IMR-90 (cell line): ENCODE measurements around the gene PPP2R1B. TPM values are rescaled to one million over a fixed set of nuclear protein-coding genes. Genes with fewer than 3 reads are reported as not detected.

Experiments used
- ATAC-seq: fragments of 200-7000 bp; cut with Tn5 transposase; 2 replicates; pipeline ENCODE4 v1.9.1; 2020; ENCODE audit warnings: low read depth, mild to moderate bottlenecking, moderate library complexity
- BruUV-seq: library from RNA; stranded (reverse); fragments of 400-500 nt; replicated peaks from 2 replicates; lab custom pipeline; 2021; lab: Mats Ljungman, UMichigan
- CTCF ChIA-PET: fragments of 300-600 bp; formaldehyde crosslinking; extraction: SDS; loops from one replicate; lab custom pipeline; 2021; ENCODE audit warnings: antibody characterized with exemption; lab: Yijun Ruan, JAX
- POLR2A ChIA-PET: fragments of 300-600 bp; sonication (Branson Sonifier 250); formaldehyde crosslinking; loops from one replicate; lab custom pipeline; 2022; ENCODE audit warnings: antibody characterized with exemption; ENCODE audit not compliant: unreplicated experiment; lab: Charles Lee
- DNase-seq: peaks from one replicate; pipeline ENCODE4 v3.0.0; 2013
- H2AFZ ChIP-seq: replicated peaks from 2 replicates; pipeline ENCODE3; 2013; ENCODE audit warnings: low read length, mild to moderate bottlenecking; ENCODE audit not compliant: poor library complexity
- H2AK5ac ChIP-seq: 2 replicates; pipeline ENCODE4 v1.6.1; 2013; ENCODE audit warnings: low read depth, low read length, inconsistent platforms
- H2AK9ac ChIP-seq: replicated peaks from 2 replicates; pipeline ENCODE3; 2013; ENCODE audit warnings: mild to moderate bottlenecking, low read depth, low read length, moderate library complexity; ENCODE audit not compliant: poor library complexity
- H2BK120ac ChIP-seq: 2 replicates; pipeline ENCODE4 v1.6.1; 2013; ENCODE audit warnings: low read depth, low read length, inconsistent platforms
- H2BK15ac ChIP-seq: 3 replicates; pipeline ENCODE4 v1.6.1; 2013; ENCODE audit warnings: low read depth, low read length, inconsistent platforms
- H2BK20ac ChIP-seq: 2 replicates; pipeline ENCODE4 v1.6.1; 2013; ENCODE audit warnings: low read depth, mild to moderate bottlenecking, inconsistent platforms, low read length, moderate library complexity
- H2BK5ac ChIP-seq: 2 replicates; pipeline ENCODE4 v1.6.1; 2013; ENCODE audit warnings: mild to moderate bottlenecking, low read depth, low read length, inconsistent platforms; ENCODE audit not compliant: poor library complexity, severe bottlenecking
- H3K14ac ChIP-seq: replicated peaks from 2 replicates; pipeline ENCODE4 v1.6.1; 2013; ENCODE audit warnings: low read depth, low read length, inconsistent platforms
- H3K18ac ChIP-seq: 2 replicates; pipeline ENCODE4 v1.6.1; 2013; ENCODE audit warnings: low read depth, low read length, control low read depth
- H3K23ac ChIP-seq: 2 replicates; pipeline ENCODE4 v1.6.1; 2013; ENCODE audit warnings: low read depth, low read length, inconsistent platforms
- H3K27ac ChIP-seq: 2 replicates; pipeline ENCODE4 v1.5.1; 2013; ENCODE audit warnings: mild to moderate bottlenecking, control low read depth, low read length; ENCODE audit not compliant: insufficient read depth
- H3K27me3 ChIP-seq: 2 replicates; pipeline ENCODE4 v1.6.1; 2013; ENCODE audit warnings: low read length; ENCODE audit not compliant: control insufficient read depth, insufficient read depth
- H3K36me3 ChIP-seq: 2 replicates; pipeline ENCODE4 v1.6.1; 2013; ENCODE audit warnings: low read length, mixed read lengths; ENCODE audit not compliant: control insufficient read depth, insufficient read depth
- H3K4ac ChIP-seq: 2 replicates; pipeline ENCODE4 v1.6.1; 2013; ENCODE audit warnings: low read depth, low read length, inconsistent platforms
- H3K4me1 ChIP-seq: 2 replicates; pipeline ENCODE4 v1.6.1; 2013; ENCODE audit warnings: low read length, mixed read lengths; ENCODE audit not compliant: control insufficient read depth, insufficient read depth
- H3K4me2 ChIP-seq: 2 replicates; pipeline ENCODE4 v1.6.1; 2013; ENCODE audit warnings: low read depth, mild to moderate bottlenecking, control low read depth, low read length, moderate library complexity
- H3K4me3 ChIP-seq: 2 replicates; pipeline ENCODE4 v1.5.1; 2013; ENCODE audit warnings: low read depth, mild to moderate bottlenecking, control low read depth, low read length, moderate library complexity; ENCODE audit not compliant: insufficient read depth
- H3K56ac ChIP-seq: 2 replicates; pipeline ENCODE4 v1.6.1; 2013; ENCODE audit warnings: low read length, inconsistent platforms; ENCODE audit not compliant: insufficient read depth; ENCODE audit errors: extremely low read depth
- H3K79me1 ChIP-seq, 2 experiments: 2 replicates each; pipeline ENCODE4 v1.6.1; 2013; ENCODE audit warnings: low read length in 2 of 2, inconsistent platforms in 1 of 2, low read depth in 1 of 2
- H3K9ac ChIP-seq: 2 replicates; pipeline ENCODE4 v1.6.1; 2013; ENCODE audit warnings: low read depth, low read length, control low read depth
- H3K9me1 ChIP-seq: 2 replicates; pipeline ENCODE4 v1.6.1; 2013; ENCODE audit warnings: low read length, inconsistent platforms; ENCODE audit not compliant: insufficient read depth
- H3K9me3 ChIP-seq: 2 replicates; pipeline ENCODE4 v1.6.1; 2013; ENCODE audit warnings: low read length; ENCODE audit not compliant: control insufficient read depth, insufficient read depth
- H4K20me1 ChIP-seq: 2 replicates; pipeline ENCODE4 v1.6.1; 2013; ENCODE audit warnings: low read length, inconsistent platforms; ENCODE audit not compliant: insufficient read depth
- H4K5ac ChIP-seq: 2 replicates; pipeline ENCODE4 v1.6.1; 2013; ENCODE audit warnings: mild to moderate bottlenecking, low read depth, low read length, control low read depth
- H4K8ac ChIP-seq, 2 experiments: 2 replicates each; pipeline ENCODE4 v1.6.1; 2013; ENCODE audit warnings: low read depth in 2 of 2, low read length in 2 of 2, control low read depth in 1 of 2, inconsistent platforms in 1 of 2
- H4K91ac ChIP-seq: 2 replicates; pipeline ENCODE4 v1.6.1; 2013; ENCODE audit warnings: low read depth, low read length, inconsistent platforms; ENCODE audit not compliant: insufficient read depth
- BHLHE40 ChIP-seq: fragments of 150-350 bp; IDR thresholded peaks from 2 replicates; pipeline ENCODE4 v1.6.1; 2016; ENCODE audit warnings: mild to moderate bottlenecking, low read depth, low read length
- CEBPB ChIP-seq: IDR thresholded peaks from 2 replicates; pipeline ENCODE4 v1.6.1; 2012; ENCODE audit warnings: low read depth, low read length, improper control_type of control experiment
- CHD1 ChIP-seq: IDR thresholded peaks from 2 replicates; pipeline ENCODE4 v1.6.1; 2012; ENCODE audit warnings: low read depth, low read length, improper control_type of control experiment
- FOS ChIP-seq: fragments of 150-350 bp; IDR thresholded peaks from 2 replicates; pipeline ENCODE4 v1.6.1; 2016; ENCODE audit warnings: low read depth, low read length
- MAFK ChIP-seq: IDR thresholded peaks from 2 replicates; pipeline ENCODE4 v1.6.1; 2012; ENCODE audit warnings: low read depth, low read length, improper control_type of control experiment
- MAZ ChIP-seq: IDR thresholded peaks from 2 replicates; pipeline ENCODE4 v1.6.1; 2012; ENCODE audit warnings: low read depth, mild to moderate bottlenecking, low read length, improper control_type of control experiment, moderate library complexity, borderline replicate concordance
- MXI1 ChIP-seq: IDR thresholded peaks from 2 replicates; pipeline ENCODE4 v1.6.1; 2012; ENCODE audit warnings: low read depth, mild to moderate bottlenecking, low read length, moderate library complexity, borderline replicate concordance
- NFE2L2 ChIP-seq: fragments of 150-350 bp; IDR thresholded peaks from 2 replicates; pipeline ENCODE4 v1.6.1; 2016; ENCODE audit warnings: low read depth, mild to moderate bottlenecking, low read length
- POLR2A ChIP-seq: IDR thresholded peaks from 2 replicates; pipeline ENCODE4 v1.6.1; 2012; ENCODE audit warnings: mild to moderate bottlenecking, low read depth, low read length
- RAD21 ChIP-seq: IDR thresholded peaks from 2 replicates; pipeline ENCODE4 v1.6.1; 2012; ENCODE audit warnings: low read length, improper control_type of control experiment
- RCOR1 ChIP-seq: IDR thresholded peaks from 2 replicates; pipeline ENCODE4 v1.6.1; 2012; ENCODE audit warnings: mild to moderate bottlenecking, low read length, improper control_type of control experiment; ENCODE audit not compliant: insufficient replicate concordance
- RFX5 ChIP-seq: IDR thresholded peaks from 2 replicates; pipeline ENCODE4 v1.8.0; 2012; ENCODE audit warnings: low read depth, mild to moderate bottlenecking, low read length, moderate library complexity
- SMC3 ChIP-seq: fragments of 150-350 bp; IDR thresholded peaks from 2 replicates; pipeline ENCODE4 v1.6.1; 2016; ENCODE audit warnings: low read depth, mild to moderate bottlenecking, antibody characterized with exemption, low read length, moderate library complexity
- WGBS, 2 experiments: methylation state at CpG; one replicate each; pipeline versions ENCODE4 v1.1.5 to v1.1.7; 2013; ENCODE audit warnings: missing lambda C conversion rate in 2 of 2; ENCODE audit not compliant: insufficient read length in 1 of 2; ENCODE audit errors: extremely low coverage in 2 of 2; 5-methylcytosine and 5-hydroxymethylcytosine counted together
- dilution Hi-C: fragments of 300-500 bp; cut with HindIII; formaldehyde crosslinking; loops from one replicate; pipeline ENCODE4 v1.14.3; 2018; ENCODE audit warnings: low sequenced_read_pairs; ENCODE audit not compliant: unreplicated experiment
- in situ Hi-C: fragments of 300-500 bp; cut with MboI; formaldehyde crosslinking; loops from 3 replicates; pipeline ENCODE4 v1.14.3; 2019; ENCODE audit warnings: low sequenced_read_pairs, inconsistent platforms, mixed read lengths
- intact Hi-C: fragments of 100-400 bp; cut with micrococcal nuclease; formaldehyde crosslinking; loops from 2 replicates; pipeline ENCODE4 v1.10.0; 2022
- polyA plus RNA-seq, 3 experiments: library from polyadenylated mRNA; depleted of rRNA; stranded (reverse); fragments of >200 nt; gene quantifications; 2 replicates each; pipeline ENCODE4 v1.2.3, GENCODE V29; 2012; ENCODE audit warnings: low replicate concordance in 1 of 3
- total RNA-seq: library from RNA; depleted of rRNA; stranded (reverse); fragments of >200 nt; gene quantifications from 2 replicates; pipeline ENCODE4 v1.2.3, GENCODE V29; 2012
- TF ChIP-seq, protein P1 (sequence below): fragments of 150-350 bp; IDR thresholded peaks from 2 replicates; pipeline ENCODE4 v1.6.1; 2017; ENCODE audit warnings: mild to moderate bottlenecking, antibody characterized with exemption, low read length, low read depth
- TF ChIP-seq, protein P2 (sequence below): conservative IDR thresholded peaks from 2 replicates; pipeline ENCODE4 v1.5.1; 2012; ENCODE audit warnings: mild to moderate bottlenecking, low read depth, low read length, improper control_type of control experiment
- TF ChIP-seq, protein P3 (sequence below): fragments of 150-350 bp; IDR thresholded peaks from 2 replicates; pipeline ENCODE4 v1.6.1; 2016; ENCODE audit warnings: low read depth, mild to moderate bottlenecking, low read length, moderate library complexity, borderline replicate concordance

Gene PPP2R1B
- total and polyA plus RNA-seq, 2 of the 4 experiments (the other 2 are of a cell fraction), result 23.0 to 62.9 TPM

DNA sequence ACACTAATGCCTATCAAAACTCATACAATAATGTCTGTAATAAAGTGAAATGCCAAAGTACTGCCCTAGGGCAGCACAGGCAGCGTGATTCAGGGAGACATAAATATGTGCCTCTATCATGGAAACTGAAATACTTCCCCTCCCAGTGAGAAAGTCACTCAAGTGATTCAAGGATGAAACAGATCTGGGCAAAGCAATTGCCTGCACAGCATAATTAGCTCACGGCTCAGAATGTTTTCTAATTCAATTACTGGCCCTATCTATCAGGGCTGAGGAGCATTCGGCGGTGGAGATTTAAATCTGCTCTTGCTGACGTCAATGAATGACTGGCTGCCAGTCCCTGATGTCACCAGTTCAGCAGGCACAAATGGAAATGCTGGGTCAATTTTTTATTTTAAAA, 27.7 kb upstream of the PPP2R1B start:
- H3K9ac ChIP-seq, result no peak overlapping the region
- H4K20me1 ChIP-seq, result no peaks in the 10 kb centered on the region
- no peak overlapping the region for H2AK9ac ChIP-seq
- H2BK20ac ChIP-seq, result no peak overlapping the region
- H3K9me3 ChIP-seq, result peaks cover 5% of the 10 kb centered on the region; the same call in 1 of the 2 replicates
- peak; percentile 28; the same call in 1 of the 2 replicates for ATAC-seq
- H3K18ac ChIP-seq, result no peak overlapping the region
- no peak overlapping the region; a peak in 1 of 4 replicates for H4K8ac ChIP-seq
- WGBS, 2 experiments, result no CpG with 5 or more reads among the region's 5 CpGs
- H3K79me1 ChIP-seq, result peaks cover 3 to 6% of the 10 kb centered on the region in 2 experiments
- no peak overlapping the region for H3K56ac ChIP-seq
- in situ Hi-C loops, result no loop called here
- H3K4ac ChIP-seq, result no peak overlapping the region
- no peak overlapping the region for H3K14ac ChIP-seq
- H2BK120ac ChIP-seq, result no peak overlapping the region
- TF ChIP-seq, protein P1, sequence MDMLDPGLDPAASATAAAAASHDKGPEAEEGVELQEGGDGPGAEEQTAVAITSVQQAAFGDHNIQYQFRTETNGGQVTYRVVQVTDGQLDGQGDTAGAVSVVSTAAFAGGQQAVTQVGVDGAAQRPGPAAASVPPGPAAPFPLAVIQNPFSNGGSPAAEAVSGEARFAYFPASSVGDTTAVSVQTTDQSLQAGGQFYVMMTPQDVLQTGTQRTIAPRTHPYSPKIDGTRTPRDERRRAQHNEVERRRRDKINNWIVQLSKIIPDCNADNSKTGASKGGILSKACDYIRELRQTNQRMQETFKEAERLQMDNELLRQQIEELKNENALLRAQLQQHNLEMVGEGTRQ, result no peak
- TF ChIP-seq, protein P2, sequence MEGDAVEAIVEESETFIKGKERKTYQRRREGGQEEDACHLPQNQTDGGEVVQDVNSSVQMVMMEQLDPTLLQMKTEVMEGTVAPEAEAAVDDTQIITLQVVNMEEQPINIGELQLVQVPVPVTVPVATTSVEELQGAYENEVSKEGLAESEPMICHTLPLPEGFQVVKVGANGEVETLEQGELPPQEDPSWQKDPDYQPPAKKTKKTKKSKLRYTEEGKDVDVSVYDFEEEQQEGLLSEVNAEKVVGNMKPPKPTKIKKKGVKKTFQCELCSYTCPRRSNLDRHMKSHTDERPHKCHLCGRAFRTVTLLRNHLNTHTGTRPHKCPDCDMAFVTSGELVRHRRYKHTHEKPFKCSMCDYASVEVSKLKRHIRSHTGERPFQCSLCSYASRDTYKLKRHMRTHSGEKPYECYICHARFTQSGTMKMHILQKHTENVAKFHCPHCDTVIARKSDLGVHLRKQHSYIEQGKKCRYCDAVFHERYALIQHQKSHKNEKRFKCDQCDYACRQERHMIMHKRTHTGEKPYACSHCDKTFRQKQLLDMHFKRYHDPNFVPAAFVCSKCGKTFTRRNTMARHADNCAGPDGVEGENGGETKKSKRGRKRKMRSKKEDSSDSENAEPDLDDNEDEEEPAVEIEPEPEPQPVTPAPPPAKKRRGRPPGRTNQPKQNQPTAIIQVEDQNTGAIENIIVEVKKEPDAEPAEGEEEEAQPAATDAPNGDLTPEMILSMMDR, result no peak
- no peak for TF ChIP-seq MAZ
- TF ChIP-seq CEBPB, result no peak
- no peak for TF ChIP-seq RCOR1
- TF ChIP-seq FOS, result no peak
- TF ChIP-seq MAFK, result no peak
- TF ChIP-seq POLR2A, result no peak
- TF ChIP-seq SMC3, result no peak
- no peak for TF ChIP-seq RFX5
- TF ChIP-seq, protein P3, sequence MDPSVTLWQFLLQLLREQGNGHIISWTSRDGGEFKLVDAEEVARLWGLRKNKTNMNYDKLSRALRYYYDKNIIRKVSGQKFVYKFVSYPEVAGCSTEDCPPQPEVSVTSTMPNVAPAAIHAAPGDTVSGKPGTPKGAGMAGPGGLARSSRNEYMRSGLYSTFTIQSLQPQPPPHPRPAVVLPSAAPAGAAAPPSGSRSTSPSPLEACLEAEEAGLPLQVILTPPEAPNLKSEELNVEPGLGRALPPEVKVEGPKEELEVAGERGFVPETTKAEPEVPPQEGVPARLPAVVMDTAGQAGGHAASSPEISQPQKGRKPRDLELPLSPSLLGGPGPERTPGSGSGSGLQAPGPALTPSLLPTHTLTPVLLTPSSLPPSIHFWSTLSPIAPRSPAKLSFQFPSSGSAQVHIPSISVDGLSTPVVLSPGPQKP, result no peak
- no peak for TF ChIP-seq CHD1
- no peak for TF ChIP-seq MXI1
- TF ChIP-seq NFE2L2, result no peak
- no peak for TF ChIP-seq BHLHE40
- no peak for TF ChIP-seq RAD21
- H3K4me3 ChIP-seq, result no peak overlapping the region
- H2BK15ac ChIP-seq, result no peak overlapping the region
- H4K5ac ChIP-seq, result no peak overlapping the region
- H3K27ac ChIP-seq, result no peak overlapping the region
- H3K9me1 ChIP-seq, result peaks cover 8% of the 10 kb centered on the region; the same call in 1 of the 2 replicates
- intact Hi-C loops, result loop anchor here (5.0 kb wide), 1 partner anchor 48 kb away; no protein-coding TSS in a partner anchor
- ChIA-PET CTCF (interaction anchor here (0.5 to 0.6 kb wide), 2 partner anchors 48 to 185 kb away, joined by 3 to 4 read pairs; no protein-coding TSS in a partner anchor), POLR2A (interaction anchor here (1.0 kb wide), 1 partner anchor 61 kb away, joined by 9 read pairs; no protein-coding TSS in a partner anchor)
- H4K91ac ChIP-seq, result no peak overlapping the region
- no TSS peak for BruUV-seq
- DNase-seq, result peak; percentile 47
- H3K23ac ChIP-seq, result no peak overlapping the region; the same call in 1 of the 2 replicates
- H2AFZ ChIP-seq, result no peak overlapping the region
- no peak overlapping the region for H2AK5ac ChIP-seq
- H3K27me3 ChIP-seq, result no peaks in the 10 kb centered on the region
- peaks cover 5% of the 10 kb centered on the region for H3K36me3 ChIP-seq
- dilution Hi-C loops, result no loop called here
- no peak overlapping the region for H2BK5ac ChIP-seq
- peaks cover 7% of the 10 kb centered on the region; the same call in 1 of the 2 replicates for H3K4me1 ChIP-seq
- H3K4me2 ChIP-seq, result no peak overlapping the region
